AG04449 (cell line): Measurements from ENCODE around the gene ACKR2.
"Not testable (repeated sequence)": the region's sequence is repeated elsewhere in the genome, so short reads cannot be mapped to it uniquely, and the experiment has no call there.

Experiments
- CTCF ChIA-PET: fragments of 350-600 bp; formaldehyde crosslinking; extraction: SDS; loops from one replicate; lab custom pipeline; 2021; ENCODE audit warnings: antibody characterized with exemption; lab: Yijun Ruan, JAX
- POLR2A ChIA-PET: fragments of 400-600, 350-600 bp; formaldehyde crosslinking; extraction: SDS; loops from one replicate; lab custom pipeline; 2020; ENCODE audit warnings: antibody characterized with exemption, inconsistent platforms; lab: Yijun Ruan, JAX
- DNase-seq: peaks from one replicate; pipeline ENCODE4 v3.0.0-alpha.2; 2010; ENCODE audit warnings: low read depth, low spot score
- H3K4me3 ChIP-seq: 2 replicates; pipeline ENCODE4 v1.5.1; 2011; ENCODE audit warnings: low read depth, mild to moderate bottlenecking, control low read depth, low read length
- CTCF ChIP-seq: IDR thresholded peaks from one replicate; pipeline ENCODE4 v1.5.1; 2011; ENCODE audit warnings: mild to moderate bottlenecking, moderate library complexity, low read length, control low read depth, inconsistent platforms; ENCODE audit not compliant: insufficient read depth; ENCODE audit errors: missing control alignments

ACKR2 gene

GRCh38 chr3:42803414-42804105 lies 5.7 kb upstream of the ACKR2 start:
- no peak for TF ChIP-seq CTCF
- POLR2A ChIA-PET, result interaction anchor here (1.1 kb wide), 1 partner anchor 9 kb away, joined by 4 read pairs; no protein-coding TSS in a partner anchor
- no peak for DNase-seq
- peak overlapping the region; percentile 80 for H3K4me3 ChIP-seq
- CTCF ChIA-PET, result interaction anchor here (1.5 to 2.1 kb wide), 2 partner anchors 10 to 36 kb away, joined by 6 to 7 read pairs; no protein-coding TSS in a partner anchor

- POLR2A ChIA-PET, result interaction anchor here (1.1 kb wide), 2 partner anchors 10 to 11 kb away, joined by 3 to 4 read pairs; no protein-coding TSS in a partner anchor
- CTCF ChIA-PET, result interaction anchor here (1.5 to 2.1 kb wide), 2 partner anchors 10 to 35 kb away, joined by 6 to 7 read pairs; no protein-coding TSS in a partner anchor
- peak within 1 kb of the TSS; percentile 80 for H3K4me3 ChIP-seq
- no peak for TF ChIP-seq CTCF
- peak; percentile 67 for DNase-seq
These were observed 5.0 kb upstream of the ACKR2 start, which contains the start of gene HIGD1A for GRCh38 chr3:42804106-42804830. Gene HIGD1A, minus strand, starts transcription at chr3:42804490. Its CDS starts 10,237 bp downstream, at chr3:42794253.

DNA sequence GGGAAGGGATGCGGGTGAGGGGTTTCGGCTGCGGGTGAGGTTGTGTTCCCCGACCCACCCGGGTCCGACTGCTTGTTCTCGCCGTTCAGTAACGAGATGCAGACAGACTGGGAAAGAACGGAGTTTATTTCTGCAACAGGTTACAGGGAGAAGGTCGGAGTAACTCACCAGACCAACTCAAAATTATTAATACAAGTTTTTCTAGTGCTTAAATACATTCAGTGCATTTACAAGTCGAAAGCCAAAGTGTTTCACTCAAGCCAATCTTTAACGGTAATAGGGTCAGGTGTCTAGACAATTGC lies 4.5 kb upstream of the ACKR2 start:
- TF ChIP-seq CTCF, result no peak
- no peak for DNase-seq
- H3K4me3 ChIP-seq, result peak overlapping the region; percentile 80
- CTCF ChIA-PET, result interaction anchor here (1.2 to 2.1 kb wide), 3 partner anchors 11 to 35 kb away, joined by 3 to 7 read pairs (median 6); no protein-coding TSS in a partner anchor
- POLR2A ChIA-PET, result interaction anchor here (1.1 kb wide), 1 partner anchor 12 kb away, joined by 3 read pairs; no protein-coding TSS in a partner anchor

DNA sequence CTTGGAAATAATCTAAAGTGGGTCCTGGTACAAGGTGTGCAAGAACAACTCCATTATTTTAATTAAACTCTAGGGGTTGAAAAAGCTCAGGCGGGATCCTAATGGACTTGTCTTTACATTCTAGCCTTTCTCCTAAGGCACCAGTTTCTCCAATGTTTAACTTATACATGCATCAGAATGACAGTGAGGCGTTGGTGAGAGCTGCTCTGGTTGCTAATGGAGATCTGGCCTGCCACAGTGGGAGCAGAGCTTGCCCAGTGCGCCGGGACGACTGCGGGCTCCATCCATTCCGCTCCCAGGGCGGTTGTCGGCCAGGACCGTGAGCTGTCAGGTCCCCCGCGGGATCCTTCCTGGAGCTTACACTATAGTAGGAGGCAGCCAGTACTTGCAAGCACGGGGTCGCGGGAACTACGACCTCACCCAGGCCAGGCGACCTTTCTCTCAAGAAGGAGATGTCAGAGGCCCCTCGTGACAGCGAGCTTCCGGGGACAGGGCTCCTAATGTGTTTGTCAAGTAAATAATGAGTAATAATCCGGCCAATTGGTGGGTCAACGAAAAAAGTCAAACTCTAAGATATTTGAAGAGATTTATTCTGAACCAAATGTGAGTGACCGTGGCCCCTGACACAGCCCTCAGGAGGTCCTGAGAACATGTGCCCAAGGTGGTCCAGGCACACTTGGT lies 4.0 kb upstream of the ACKR2 start:
- no peak for DNase-seq
- ChIA-PET POLR2A (interaction anchor here (1.1 kb wide), 1 partner anchor 12 kb away, joined by 3 read pairs; no protein-coding TSS in a partner anchor), CTCF (interaction anchor here (0.9 to 2.1 kb wide), 4 partner anchors 11 to 36 kb away, joined by 3 to 7 read pairs (median 4); no protein-coding TSS in a partner anchor)
- H3K4me3 ChIP-seq, result peak overlapping the region; percentile 80
- TF ChIP-seq CTCF, result no peak

GRCh38 chr3:42807929-42808328 lies 1.3 kb upstream of the ACKR2 start:
- TF ChIP-seq CTCF, result no peak
- H3K4me3 ChIP-seq, result no peak overlapping the region
- CTCF ChIA-PET, result interaction anchor here (1.0 kb wide), 1 partner anchor 31 kb away, joined by 4 read pairs; no protein-coding TSS in a partner anchor
- POLR2A ChIA-PET, result no interaction called here
- no peak for DNase-seq

DNA sequence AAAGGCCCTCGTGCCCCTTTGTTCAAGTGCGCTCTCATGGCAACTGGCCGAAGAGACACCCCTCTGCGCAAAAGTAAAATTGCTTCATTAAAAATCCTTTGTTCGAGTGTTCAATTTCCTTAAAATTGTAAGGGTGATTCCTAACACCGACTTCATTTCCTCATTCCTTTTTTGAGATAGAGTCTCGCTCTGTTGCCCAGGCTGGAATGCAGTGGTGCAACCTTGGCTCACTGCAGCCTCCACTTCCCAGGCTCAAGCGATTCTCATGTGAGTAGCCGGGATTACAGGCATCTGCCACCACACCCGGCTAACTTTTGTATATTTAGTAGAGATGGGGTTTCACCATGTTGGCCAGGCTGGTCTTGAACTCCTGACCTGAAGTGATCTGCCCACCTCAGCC lies 1.5 kb downstream of the ACKR2 start:
- CTCF ChIA-PET, POLR2A ChIA-PET, H3K4me3 ChIP-seq, DNase-seq: not testable (repeated sequence)

- CTCF ChIA-PET, H3K4me3 ChIP-seq, DNase-seq, POLR2A ChIA-PET: not testable (repeated sequence)
These were observed 2.1 kb downstream of the ACKR2 start for GRCh38 chr3:42811118-42811883.
